ENCODE results near the gene SCAP. TPM values are rescaled to one million over a fixed set of nuclear protein-coding genes. Genes with fewer than 3 reads are reported as not detected.
A peak's percentile ranks its signal among the peaks of the same experiment; 100 is the strongest.

The SCAP gene
- total and polyA plus RNA-seq, 2 of the 4 experiments (the other 2 are of a cell fraction): 25.3 to 34.6 TPM

DNA sequence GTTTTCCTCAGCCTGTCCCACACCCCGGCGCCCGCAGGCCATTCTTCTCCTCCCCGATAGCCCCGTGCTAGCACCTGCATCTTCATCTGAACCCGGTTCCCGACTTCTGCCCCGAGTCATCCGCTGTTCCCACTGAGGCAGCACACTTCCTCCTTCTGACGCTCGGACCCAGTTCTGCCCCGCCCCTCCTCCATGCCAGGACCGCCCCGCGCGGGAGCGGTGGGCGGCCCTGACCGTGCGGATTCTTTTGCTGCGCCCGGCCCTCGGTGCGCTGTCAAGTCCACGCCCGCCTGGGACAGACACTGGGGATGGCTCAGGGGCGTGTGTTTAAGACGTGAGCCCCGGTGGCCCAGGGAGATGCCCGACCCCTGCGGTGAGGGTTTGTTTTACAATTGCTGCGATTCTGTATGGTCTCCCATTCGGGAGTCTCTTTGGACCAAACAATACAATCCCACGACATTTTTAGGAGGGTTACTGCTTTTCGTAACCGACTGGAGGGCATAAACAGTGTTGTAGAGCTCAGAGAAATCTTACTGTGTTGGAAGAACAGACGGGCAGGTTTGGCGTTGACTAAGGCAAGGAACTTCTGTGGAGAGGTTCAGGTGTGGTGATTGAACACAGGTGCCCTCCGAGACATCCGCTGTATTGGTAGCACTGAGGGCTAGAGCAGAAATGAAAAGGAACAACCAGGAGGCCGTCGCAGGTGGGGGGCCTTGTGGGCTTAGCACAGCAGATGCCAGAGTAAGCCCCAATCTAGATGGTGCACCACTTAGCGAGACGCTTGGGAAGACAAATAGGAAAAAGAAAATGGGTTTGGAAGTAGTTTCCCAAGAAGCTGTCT lies 94.2 kb downstream of the SCAP start:
- peak overlapping the region; percentile 94 for H3K4me2 ChIP-seq (ENCODE audit: low read depth, low read length)
- peak overlapping the region; percentile 80 to 93; a peak in 3 of 4 replicates for H4K8ac ChIP-seq (ENCODE audit: low read depth in 2 of 2, low read length in 2 of 2)
- intact Hi-C loops (cut with micrococcal nuclease): loop anchor here (5.0 kb wide), 1 partner anchor 406 kb away; no protein-coding TSS in a partner anchor
- no TSS peak for BruUV-seq (replicated peaks)
- peak overlapping the region; percentile 86 for H2AFZ ChIP-seq (replicated peaks; ENCODE audit: low read length, poor library complexity)
- H4K91ac ChIP-seq (ENCODE audit: insufficient read depth, low read depth, low read length): peak overlapping the region; percentile 89
- no peak for TF ChIP-seq RCOR1 (IDR thresholded peaks at IDR 0.05; ENCODE audit: insufficient replicate concordance, low read length)
- no peak for TF ChIP-seq SMC3 (IDR thresholded peaks at IDR 0.05; ENCODE audit: low read depth, low read length)
- TF ChIP-seq CHD1 (IDR thresholded peaks at IDR 0.05; ENCODE audit: low read depth, low read length): peak; percentile 84; the same call in 1 of the 2 replicates
- peak; percentile 98 for TF ChIP-seq MXI1 (IDR thresholded peaks at IDR 0.05; ENCODE audit: borderline replicate concordance, low read depth, low read length)
- no peak for TF ChIP-seq MAFK (IDR thresholded peaks at IDR 0.05; ENCODE audit: low read depth, low read length)
- TF ChIP-seq POLR2A (IDR thresholded peaks at IDR 0.05; ENCODE audit: low read depth, low read length): peak; percentile 38
- in situ Hi-C loops (cut with MboI; ENCODE audit: low sequenced_read_pairs): no loop called here
- peak; percentile 85 for DNase-seq
- peak overlapping the region; percentile 11; the same call in 1 of the 2 replicates for H3K18ac ChIP-seq (ENCODE audit: low read depth, low read length)
- peak overlapping the region; percentile 32 for H4K5ac ChIP-seq (ENCODE audit: low read depth, low read length)
- H2BK120ac ChIP-seq (ENCODE audit: low read depth, low read length): 0 out of 2 replicates have a peak overlapping the region, but pooled peaks have one; percentile 19
- peaks cover 15% of the 10 kb centered on the region for H3K9me1 ChIP-seq (ENCODE audit: insufficient read depth, low read length)
- ATAC-seq (ENCODE audit: low read depth): peak; percentile 86
- H3K4me1 ChIP-seq (ENCODE audit: control insufficient read depth, insufficient read depth, low read length): peaks cover 7% of the 10 kb centered on the region
- H3K27me3 ChIP-seq (ENCODE audit: control insufficient read depth, insufficient read depth, low read length): no peaks in the 10 kb centered on the region
- H3K9me3 ChIP-seq (ENCODE audit: control insufficient read depth, insufficient read depth, low read length): no peaks in the 10 kb centered on the region
- peaks cover 32 to 73% of the 10 kb centered on the region in 2 experiments for H3K79me1 ChIP-seq (ENCODE audit: low read depth in 1 of 2, low read length in 2 of 2)
- peaks cover 4% of the 10 kb centered on the region; the same call in 1 of the 2 replicates for H3K36me3 ChIP-seq (ENCODE audit: control insufficient read depth, insufficient read depth, low read length)
- peak overlapping the region; percentile 75 for H3K9ac ChIP-seq (ENCODE audit: low read depth, low read length)
- H3K56ac ChIP-seq (ENCODE audit: extremely low read depth, insufficient read depth, low read length): peak overlapping the region; percentile 67; the same call in 1 of the 2 replicates
- H2BK15ac ChIP-seq (ENCODE audit: low read depth, low read length): no peak overlapping the region
- 2% methylated on average over 18 of the region's 44 CpGs; no CpG with 5 or more reads in 1 of the 2 experiments for WGBS, 2 experiments (ENCODE audit: extremely low coverage in 2 of 2, insufficient read length in 1 of 2)
- peak overlapping the region; percentile 95 for H3K4ac ChIP-seq (ENCODE audit: low read depth, low read length)
- ChIA-PET POLR2A (ENCODE audit: unreplicated experiment) (interaction anchor here (0.5 to 1.3 kb wide), 2 partner anchors 13 to 405 kb away, joined by 4 read pairs; no protein-coding TSS in a partner anchor), CTCF (no interaction called here)
- H3K23ac ChIP-seq (ENCODE audit: low read depth, low read length): peak overlapping the region; percentile 89
- H3K14ac ChIP-seq (replicated peaks; ENCODE audit: low read depth, low read length): peak overlapping the region; percentile 97
- peak overlapping the region; percentile 74 for H2BK5ac ChIP-seq (ENCODE audit: low read depth, low read length, poor library complexity, severe bottlenecking)
- H3K27ac ChIP-seq (ENCODE audit: insufficient read depth, low read length): peak overlapping the region; percentile 75
- dilution Hi-C loops (cut with HindIII; ENCODE audit: low sequenced_read_pairs, unreplicated experiment): no loop called here
- peak overlapping the region; percentile 99 for H2AK9ac ChIP-seq (replicated peaks; ENCODE audit: low read depth, low read length, poor library complexity)
- peak overlapping the region; percentile 97 for H2AK5ac ChIP-seq (ENCODE audit: low read depth, low read length)
- H2BK20ac ChIP-seq (ENCODE audit: low read depth, low read length): no peak overlapping the region
- peak overlapping the region; percentile 58 for H3K4me3 ChIP-seq (ENCODE audit: insufficient read depth, low read depth, low read length)
- peaks cover 40% of the 10 kb centered on the region for H4K20me1 ChIP-seq (ENCODE audit: insufficient read depth, low read length)

Data from IMR-90 (cell line).